H1 (cell line): ENCODE results near the gene NT5C1B.

Source experiments
- ATF3 ChIP-seq: IDR thresholded peaks from 2 replicates; pipeline ENCODE4 v1.6.1; 2011; ENCODE audit warnings: low read depth, mild to moderate bottlenecking, low read length; ENCODE audit not compliant: insufficient read depth
- EP300 ChIP-seq, 2 experiments: IDR thresholded peaks; 1 replicate in 1 of 2; 2 replicates in 1 of 2; pipeline ENCODE4 v1.6.1; 2011 to 2012; ENCODE audit warnings: low read depth in 2 of 2, low read length in 2 of 2, mild to moderate bottlenecking in 2 of 2, borderline replicate concordance in 1 of 2, inconsistent platforms in 1 of 2, moderate library complexity in 1 of 2
- EZH2 ChIP-seq: fragments of 200-600 bp; sonication (generic); IDR thresholded peaks from 2 replicates; pipeline ENCODE4 v1.7.1; 2012; ENCODE audit warnings: low read depth, mild to moderate bottlenecking, moderate library complexity, low read length, inconsistent platforms; ENCODE audit not compliant: severe bottlenecking
- GABPA ChIP-seq: IDR thresholded peaks from 2 replicates; pipeline ENCODE4 v1.6.1; 2011; ENCODE audit warnings: mild to moderate bottlenecking, low read length, moderate library complexity, borderline replicate concordance; ENCODE audit not compliant: insufficient read depth
- POLR2AphosphoS5 ChIP-seq: IDR thresholded peaks from 2 replicates; pipeline ENCODE4 v1.6.1; 2011; ENCODE audit warnings: low read depth, low read length
- TF ChIP-seq, protein P1 (sequence below), 3 experiments: IDR thresholded peaks; 1 replicate in 2 of 3; 2 replicates in 1 of 3; pipeline versions ENCODE4 v1.5.1 to v1.6.1; 2011; ENCODE audit warnings: low read length in 3 of 3, mild to moderate bottlenecking in 3 of 3, inconsistent platforms in 2 of 3, low read depth in 1 of 3, moderate library complexity in 1 of 3; ENCODE audit not compliant: insufficient read depth in 1 of 3; ENCODE audit errors: control extremely low read depth in 1 of 3

- TF ChIP-seq ATF3 (no peak), GABPA (no peak), POLR2AphosphoS5 (no peak), EZH2 (no peak), EP300 (IDR thresholded peaks at IDR 0.05; ENCODE audit: borderline replicate concordance in 1 of 2, low read depth in 2 of 2, low read length in 2 of 2) (no peak)
- TF ChIP-seq, protein P1, sequence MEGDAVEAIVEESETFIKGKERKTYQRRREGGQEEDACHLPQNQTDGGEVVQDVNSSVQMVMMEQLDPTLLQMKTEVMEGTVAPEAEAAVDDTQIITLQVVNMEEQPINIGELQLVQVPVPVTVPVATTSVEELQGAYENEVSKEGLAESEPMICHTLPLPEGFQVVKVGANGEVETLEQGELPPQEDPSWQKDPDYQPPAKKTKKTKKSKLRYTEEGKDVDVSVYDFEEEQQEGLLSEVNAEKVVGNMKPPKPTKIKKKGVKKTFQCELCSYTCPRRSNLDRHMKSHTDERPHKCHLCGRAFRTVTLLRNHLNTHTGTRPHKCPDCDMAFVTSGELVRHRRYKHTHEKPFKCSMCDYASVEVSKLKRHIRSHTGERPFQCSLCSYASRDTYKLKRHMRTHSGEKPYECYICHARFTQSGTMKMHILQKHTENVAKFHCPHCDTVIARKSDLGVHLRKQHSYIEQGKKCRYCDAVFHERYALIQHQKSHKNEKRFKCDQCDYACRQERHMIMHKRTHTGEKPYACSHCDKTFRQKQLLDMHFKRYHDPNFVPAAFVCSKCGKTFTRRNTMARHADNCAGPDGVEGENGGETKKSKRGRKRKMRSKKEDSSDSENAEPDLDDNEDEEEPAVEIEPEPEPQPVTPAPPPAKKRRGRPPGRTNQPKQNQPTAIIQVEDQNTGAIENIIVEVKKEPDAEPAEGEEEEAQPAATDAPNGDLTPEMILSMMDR (IDR thresholded peaks at IDR 0.05; ENCODE audit: control extremely low read depth in 1 of 3, insufficient read depth in 1 of 3, low read depth in 1 of 3, low read length in 3 of 3): no peak
Measured at GRCh38 chr2:18518116-18519111, 71.0 kb downstream of the NT5C1B start.
